A673 (cell line): ENCODE data around the gene NFATC1. TPM values are rescaled to one million over a fixed set of nuclear protein-coding genes. Genes with fewer than 3 reads are reported as not detected.

Experiments used
- BruUV-seq: library from RNA; stranded (reverse); fragments of 400-500 nt; replicated peaks from 2 replicates; lab custom pipeline; 2021; lab: Mats Ljungman, UMichigan
- CTCF ChIA-PET: fragments of 300-600 bp; sonication (Branson Sonifier 250); formaldehyde crosslinking; loops from one replicate; lab custom pipeline; 2022; ENCODE audit warnings: antibody characterized with exemption; lab: Charles Lee
- POLR2A ChIA-PET: fragments of 300-600 bp; sonication (Branson Sonifier 250); formaldehyde crosslinking; loops from one replicate; lab custom pipeline; 2022; ENCODE audit warnings: antibody characterized with exemption; ENCODE audit not compliant: low non-redundant PET; lab: Charles Lee
- DNase-seq: peaks from one replicate; pipeline ENCODE4 v3.0.0-alpha.2; 2015; ENCODE audit warnings: low spot score
- H3K27ac ChIP-seq: fragments of 200-600 bp; sonication (generic); 2 replicates; pipeline ENCODE4 v1.5.1; 2016; ENCODE audit warnings: mixed run types, low read depth, mild to moderate bottlenecking, mixed read lengths, antibody characterized with exemption, low read length; ENCODE audit not compliant: poor library complexity, severe bottlenecking
- H3K27me3 ChIP-seq: fragments of 200-600 bp; sonication (generic); replicated peaks from 2 replicates; pipeline ENCODE4 v1.6.1; 2017; ENCODE audit warnings: mixed run types, low read depth, mild to moderate bottlenecking, mixed read lengths, antibody characterized with exemption, low read length; ENCODE audit not compliant: insufficient read depth, poor library complexity
- H3K36me3 ChIP-seq: fragments of 200-600 bp; sonication (generic); 2 replicates; pipeline ENCODE4 v1.6.1; 2016; ENCODE audit warnings: mixed run types, mild to moderate bottlenecking, mixed read lengths, antibody characterized with exemption, low read length; ENCODE audit not compliant: insufficient read depth, poor library complexity, severe bottlenecking
- H3K4me1 ChIP-seq: fragments of 200-600 bp; sonication (generic); 2 replicates; pipeline ENCODE4 v1.6.1; 2017; ENCODE audit warnings: mixed run types, mild to moderate bottlenecking, mixed read lengths, antibody characterized with exemption, low read length; ENCODE audit not compliant: insufficient read depth, poor library complexity, severe bottlenecking
- H3K4me3 ChIP-seq: fragments of 200-600 bp; sonication (generic); 2 replicates; pipeline ENCODE4 v1.5.1; 2016; ENCODE audit warnings: low read depth, mixed run types, mild to moderate bottlenecking, mixed read lengths, low read length; ENCODE audit not compliant: poor library complexity, severe bottlenecking
- H3K9me3 ChIP-seq: fragments of 200-600 bp; sonication (generic); 2 replicates; pipeline ENCODE4 v1.6.1; 2016; ENCODE audit warnings: mixed run types, low read depth, mild to moderate bottlenecking, mixed read lengths, antibody characterized with exemption, low read length; ENCODE audit not compliant: poor library complexity, severe bottlenecking
- EZH2 ChIP-seq: fragments of 200-600 bp; sonication (generic); IDR thresholded peaks from 2 replicates; pipeline ENCODE4 v1.6.1; 2017; ENCODE audit warnings: borderline replicate concordance, low read depth, mild to moderate bottlenecking, mixed read lengths, antibody characterized with exemption, low read length; ENCODE audit not compliant: poor library complexity, severe bottlenecking
- intact Hi-C: fragments of 100-400 bp; cut with micrococcal nuclease; formaldehyde crosslinking; loops from one replicate; pipeline ENCODE4 v1.10.0; 2022; ENCODE audit not compliant: unreplicated experiment
- total RNA-seq: library from RNA; stranded (reverse); gene quantifications from 2 replicates; pipeline ENCODE4 v1.2.3, GENCODE V29; 2021
- TF ChIP-seq, protein P1 (sequence below): fragments of 300-800, 200-600 bp; sonication (generic); conservative IDR thresholded peaks from 2 replicates; pipeline ENCODE4 v1.5.1; 2017; ENCODE audit warnings: low read depth, mild to moderate bottlenecking, antibody characterized with exemption, low read length, moderate library complexity, mixed read lengths

Gene NFATC1
- total RNA-seq, 1 experiment from 2014 or later, result 10.4 TPM

- DNase-seq, result no peak
- no TSS peak for BruUV-seq
- H3K27me3 ChIP-seq, result no peaks in the 10 kb centered on the region
- peaks cover 29% of the 10 kb centered on the region for H3K4me1 ChIP-seq
- ChIA-PET CTCF (no interaction called here), POLR2A (no interaction called here)
- H3K9me3 ChIP-seq, result no peaks in the 10 kb centered on the region
- H3K36me3 ChIP-seq, result no peaks in the 10 kb centered on the region
- TF ChIP-seq, protein P1, sequence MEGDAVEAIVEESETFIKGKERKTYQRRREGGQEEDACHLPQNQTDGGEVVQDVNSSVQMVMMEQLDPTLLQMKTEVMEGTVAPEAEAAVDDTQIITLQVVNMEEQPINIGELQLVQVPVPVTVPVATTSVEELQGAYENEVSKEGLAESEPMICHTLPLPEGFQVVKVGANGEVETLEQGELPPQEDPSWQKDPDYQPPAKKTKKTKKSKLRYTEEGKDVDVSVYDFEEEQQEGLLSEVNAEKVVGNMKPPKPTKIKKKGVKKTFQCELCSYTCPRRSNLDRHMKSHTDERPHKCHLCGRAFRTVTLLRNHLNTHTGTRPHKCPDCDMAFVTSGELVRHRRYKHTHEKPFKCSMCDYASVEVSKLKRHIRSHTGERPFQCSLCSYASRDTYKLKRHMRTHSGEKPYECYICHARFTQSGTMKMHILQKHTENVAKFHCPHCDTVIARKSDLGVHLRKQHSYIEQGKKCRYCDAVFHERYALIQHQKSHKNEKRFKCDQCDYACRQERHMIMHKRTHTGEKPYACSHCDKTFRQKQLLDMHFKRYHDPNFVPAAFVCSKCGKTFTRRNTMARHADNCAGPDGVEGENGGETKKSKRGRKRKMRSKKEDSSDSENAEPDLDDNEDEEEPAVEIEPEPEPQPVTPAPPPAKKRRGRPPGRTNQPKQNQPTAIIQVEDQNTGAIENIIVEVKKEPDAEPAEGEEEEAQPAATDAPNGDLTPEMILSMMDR, result no peak
- no peak for TF ChIP-seq EZH2
- intact Hi-C loops, result no loop called here
- H3K27ac ChIP-seq, result no peak overlapping the region
- no peak overlapping the region for H3K4me3 ChIP-seq
Measured at GRCh38 chr18:79469751-79470505, 74.2 kb downstream of the NFATC1 start.

GRCh38 chr18:79470547-79470946 is 74.8 kb downstream of the NFATC1 start:
- no peaks in the 10 kb centered on the region for H3K27me3 ChIP-seq
- CTCF ChIA-PET, result no interaction called here
- no peaks in the 10 kb centered on the region for H3K9me3 ChIP-seq
- no peak for TF ChIP-seq EZH2
- TF ChIP-seq, protein P1, result no peak
- POLR2A ChIA-PET, result no interaction called here
- intact Hi-C loops, result no loop called here
- no peak overlapping the region for H3K27ac ChIP-seq
- no peak overlapping the region for H3K4me3 ChIP-seq
- no peaks in the 10 kb centered on the region for H3K36me3 ChIP-seq
- DNase-seq, result no peak
- H3K4me1 ChIP-seq, result peaks cover 23% of the 10 kb centered on the region
- no TSS peak for BruUV-seq

- Histone ChIP-seq H3K4me3 (no peak overlapping the region), H3K27ac (no peak overlapping the region), H3K4me1 (peaks cover 18% of the 10 kb centered on the region), H3K36me3 (no peaks in the 10 kb centered on the region), H3K9me3 (no peaks in the 10 kb centered on the region), H3K27me3 (no peaks in the 10 kb centered on the region)
- ChIA-PET CTCF (no interaction called here), POLR2A (no interaction called here)
- intact Hi-C loops, result no loop called here
- DNase-seq, result no peak
- BruUV-seq, result no TSS peak
- TF ChIP-seq, protein P1, result no peak
- no peak for TF ChIP-seq EZH2
Measured at GRCh38 chr18:79471046-79471445, 75.3 kb downstream of the NFATC1 start.
